Measurements from ENCODE around the gene CAMKK2. TPM values are rescaled to one million over a fixed set of nuclear protein-coding genes. Genes with fewer than 3 reads are reported as not detected.

Gene CAMKK2
- total RNA-seq, 1 experiment from 2014 or later = 9.1 TPM

DNA sequence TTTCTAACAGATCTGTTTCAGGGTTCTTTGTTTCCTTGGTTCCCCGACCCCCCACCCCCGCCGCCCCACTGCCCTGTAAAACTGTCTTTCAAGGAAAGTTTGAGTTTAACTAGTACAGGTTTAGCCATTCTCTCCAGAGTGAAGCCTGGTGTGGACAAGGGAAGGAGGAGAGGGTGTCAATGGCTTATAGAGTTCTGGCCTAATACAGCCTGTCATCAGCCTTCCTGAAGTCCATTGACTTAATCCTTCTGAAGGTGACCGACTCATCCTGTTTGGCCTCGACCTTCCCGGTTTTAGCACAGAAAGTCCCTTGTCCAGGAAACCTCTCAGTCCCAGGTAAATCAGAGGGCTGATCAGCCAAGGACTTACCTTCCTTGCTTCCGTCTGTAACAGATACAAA is 97.6 kb downstream of the CAMKK2 start:
- in situ Hi-C loops (cut with HindIII; ENCODE audit: low pct_unique_long_range_greater_than_20kb, low sequenced_read_pairs) = no loop called here
- DNase-seq (ENCODE audit: low read depth, low spot score) = no peak

DNA sequence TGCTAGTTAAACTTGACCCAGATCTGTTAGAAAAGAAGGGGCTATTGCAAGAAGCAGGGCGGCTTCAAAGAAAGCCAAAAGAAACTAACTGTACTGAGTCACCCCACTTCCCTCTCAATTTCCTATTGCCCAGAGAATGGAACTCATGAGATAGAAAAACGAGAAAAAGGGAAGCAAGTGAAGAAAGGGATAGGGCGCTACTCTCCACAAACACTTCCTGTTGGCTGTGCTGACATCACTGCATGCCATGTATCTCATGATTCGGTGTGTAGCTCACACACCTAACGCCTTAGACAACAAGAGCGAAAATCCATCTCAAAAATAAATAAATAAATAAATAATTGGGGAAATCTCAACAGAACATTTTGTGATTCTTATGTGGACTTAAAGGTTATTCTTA is 99.6 kb downstream of the CAMKK2 start:
- DNase-seq (ENCODE audit: low read depth, low spot score) = no peak
- in situ Hi-C loops (cut with HindIII; ENCODE audit: low pct_unique_long_range_greater_than_20kb, low sequenced_read_pairs) = no loop called here

DNA sequence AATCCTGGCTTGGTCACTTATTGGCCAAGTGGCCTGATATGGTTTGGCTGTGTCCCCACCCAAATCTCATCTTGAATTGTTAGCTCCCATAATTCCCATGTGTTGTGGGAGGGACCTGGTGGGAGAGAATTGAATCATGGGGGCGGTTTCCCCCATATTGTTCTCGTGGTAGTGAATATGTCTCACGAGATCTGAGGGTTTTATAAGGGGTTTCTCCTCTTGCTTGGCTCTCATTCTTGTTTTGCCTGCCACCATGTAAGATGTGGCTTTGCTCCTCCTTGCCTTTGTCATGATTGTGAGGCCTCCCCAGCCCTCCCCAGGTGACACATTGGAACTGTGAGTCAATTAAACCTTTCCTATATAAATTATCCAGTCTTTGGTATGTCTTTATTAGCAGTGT is 105.4 kb downstream of the CAMKK2 start:
- in situ Hi-C loops (cut with HindIII; ENCODE audit: low pct_unique_long_range_greater_than_20kb, low sequenced_read_pairs) = no loop called here
- no peak for DNase-seq (ENCODE audit: low read depth, low spot score)

DNA sequence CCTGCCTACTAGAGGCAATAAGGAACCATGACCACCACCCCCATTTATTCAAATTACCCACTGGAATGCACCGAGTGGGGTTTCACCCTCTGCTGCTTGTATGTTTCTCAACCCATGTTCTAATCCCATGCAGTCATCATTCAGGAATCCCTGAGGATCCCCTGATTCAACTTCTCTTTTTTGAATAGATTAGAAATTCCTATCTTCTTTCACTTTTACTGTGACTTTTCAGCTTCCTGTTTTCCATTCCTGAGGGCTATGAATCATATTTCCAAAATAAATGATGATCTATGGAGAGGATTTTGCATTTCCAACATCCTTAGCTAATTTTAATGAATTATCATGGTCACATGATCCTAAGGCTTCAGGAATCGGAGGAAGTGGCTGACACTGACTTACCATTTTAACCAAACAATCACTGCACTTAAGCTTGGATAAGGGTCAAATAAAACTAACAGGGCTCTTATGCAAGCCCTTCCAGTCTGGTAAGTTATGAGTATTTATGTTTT is 105.9 kb downstream of the CAMKK2 start:
- in situ Hi-C loops (cut with HindIII; ENCODE audit: low pct_unique_long_range_greater_than_20kb, low sequenced_read_pairs) = no loop called here

DNA sequence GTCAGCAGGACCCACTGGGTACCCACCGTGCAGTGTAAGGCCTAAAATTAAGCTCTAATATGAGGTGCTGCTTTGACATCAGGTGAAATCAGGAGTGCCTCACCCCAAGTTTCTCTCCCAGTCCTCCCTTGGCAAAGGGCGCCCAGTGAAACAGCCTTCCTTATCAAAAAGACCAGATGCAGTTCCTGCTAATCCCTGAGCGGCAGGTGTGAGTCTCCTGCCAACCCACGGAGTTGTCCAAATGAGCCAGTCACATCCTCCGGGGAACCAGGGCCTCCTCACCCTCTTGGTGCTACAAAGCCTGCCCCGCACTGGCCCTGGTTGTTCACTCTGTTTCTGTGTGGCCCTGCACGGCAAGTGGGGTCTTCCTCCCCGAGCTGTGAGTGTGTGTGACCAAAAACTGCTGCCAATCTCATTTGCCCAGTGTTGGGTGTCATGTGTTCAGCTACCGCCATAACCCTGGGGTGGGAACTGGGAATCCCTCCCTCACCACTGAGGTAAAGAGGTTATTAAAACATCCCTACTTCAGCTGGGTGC is 106.8 kb downstream of the CAMKK2 start:
- in situ Hi-C loops (cut with HindIII; ENCODE audit: low pct_unique_long_range_greater_than_20kb, low sequenced_read_pairs) = no loop called here
- DNase-seq (ENCODE audit: low read depth, low spot score) = no peak

More for the DNA sequence above, 105.9 kb downstream of the CAMKK2 start:
- DNase-seq (ENCODE audit: low read depth, low spot score) = peak; percentile 40

DNA sequence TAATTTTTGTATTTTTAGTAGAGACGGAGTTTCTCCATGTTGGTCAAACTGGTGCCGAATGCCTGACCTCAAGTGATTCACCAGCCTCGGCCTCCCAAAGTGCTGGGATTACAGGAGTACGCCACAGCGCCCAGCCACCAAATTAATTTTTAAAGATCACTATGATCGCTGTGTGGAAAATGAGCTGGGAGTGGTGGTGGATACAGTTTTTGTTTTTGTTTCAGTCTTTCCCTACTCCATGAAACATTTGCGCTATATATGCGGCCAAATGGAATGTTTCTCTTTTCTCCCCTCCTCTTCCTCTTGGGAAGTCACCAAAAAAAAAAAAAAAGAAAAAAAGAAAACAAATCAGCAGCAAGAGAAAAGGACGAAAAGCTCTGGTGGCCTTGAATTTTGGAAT is 107.4 kb downstream of the CAMKK2 start:
- DNase-seq (ENCODE audit: low read depth, low spot score) = no peak
- in situ Hi-C loops (cut with HindIII; ENCODE audit: low pct_unique_long_range_greater_than_20kb, low sequenced_read_pairs) = no loop called here

DNA sequence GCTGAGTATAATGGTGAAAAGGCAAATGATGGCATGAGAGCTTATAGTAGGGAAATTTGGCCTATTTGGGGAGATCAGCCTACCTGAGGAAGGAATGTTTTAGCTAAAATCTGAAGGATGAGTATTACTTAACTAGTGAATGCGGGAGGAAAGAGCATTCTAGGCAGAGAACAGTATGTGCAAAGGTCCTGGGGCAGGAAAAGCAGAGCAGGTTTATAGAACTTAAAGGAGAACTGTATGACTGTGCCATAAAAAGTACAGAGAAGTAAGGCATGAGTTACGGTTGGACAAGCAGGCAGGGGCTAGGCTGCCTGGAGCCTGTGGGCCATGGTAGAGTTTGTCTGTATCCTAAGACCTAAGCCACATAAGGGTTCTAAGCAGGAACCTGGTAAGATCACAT is 108.3 kb downstream of the CAMKK2 start:
- in situ Hi-C loops (cut with HindIII; ENCODE audit: low pct_unique_long_range_greater_than_20kb, low sequenced_read_pairs) = no loop called here
- DNase-seq (ENCODE audit: low read depth, low spot score) = no peak

Other genes with a start within 250 kb of the CAMKK2 start
- 41.5 and 46.7 TPM in 2 replicates for gene P2RX7, start 163.8 kb downstream of the CAMKK2 start, total RNA-seq (2014; rRNA removed; shearing (Covaris generic))
- 158 and 169 TPM in 2 replicates for gene P2RX4, start 86.6 kb downstream of the CAMKK2 start, total RNA-seq (2014; rRNA removed; shearing (Covaris generic))
- 237 and 247 TPM in 2 replicates for gene ANAPC5, start 55.7 kb upstream of the CAMKK2 start, total RNA-seq (2014; rRNA removed; shearing (Covaris generic))
- gene RNF34, start 103.4 kb upstream of the CAMKK2 start, total RNA-seq (2014; rRNA removed; shearing (Covaris generic)) = 52.9 and 62.5 TPM in 2 replicates

All from SK-MEL-5 (cell line).